Lung (tissue), 12 donors: ENCODE results near the gene NIPBL. TPM values are rescaled to one million over a fixed set of nuclear protein-coding genes. Genes with fewer than 3 reads are reported as not detected.

Experiments used
- ATAC-seq: fragments of 200-7000 bp; cut with Tn5 transposase; one replicate; pipeline ENCODE4 v1.9.1; 2020; ENCODE audit warnings: moderate number of reproducible peaks; ENCODE audit not compliant: insufficient read depth, low FRiP score
- DNase-seq, 3 donors: peaks; one replicate each; pipeline ENCODE4 v3.0.0-alpha.2; 2013 to 2017
- H3K27ac ChIP-seq, 2 donors: one replicate each; pipeline ENCODE4 v1.5.1; 2013; ENCODE audit warnings: mild to moderate bottlenecking in 2 of 2, moderate library complexity in 2 of 2, control low read depth in 1 of 2, inconsistent platforms in 1 of 2, low read depth in 1 of 2, low read length in 1 of 2
- H3K27me3 ChIP-seq, 3 donors: one replicate each; pipeline ENCODE4 v1.5.1; 2013; ENCODE audit warnings: low read length in 2 of 3; ENCODE audit not compliant: control insufficient read depth in 3 of 3, insufficient read depth in 3 of 3
- H3K36me3 ChIP-seq, 4 donors: one replicate each; pipeline ENCODE4 v1.5.1; 2013; ENCODE audit warnings: low read length in 4 of 4, mild to moderate bottlenecking in 1 of 4, moderate library complexity in 1 of 4; ENCODE audit not compliant: control insufficient read depth in 4 of 4, insufficient read depth in 4 of 4
- H3K4me1 ChIP-seq, 5 donors: one replicate each; pipeline ENCODE4 v1.5.1; 2013; ENCODE audit warnings: low read length in 5 of 5, mild to moderate bottlenecking in 2 of 5, moderate library complexity in 1 of 5; ENCODE audit not compliant: control insufficient read depth in 5 of 5, insufficient read depth in 5 of 5
- H3K4me3 ChIP-seq: one replicate; pipeline ENCODE4 v1.5.1; 2013; ENCODE audit warnings: mild to moderate bottlenecking, control low read depth, moderate library complexity
- H3K9ac ChIP-seq, 2 donors: one replicate each; pipeline ENCODE4 v1.5.1; 2013; ENCODE audit warnings: low read length in 2 of 2, control low read depth in 1 of 2; ENCODE audit not compliant: insufficient read depth in 1 of 2
- H3K9me3 ChIP-seq, 4 donors: one replicate each; pipeline ENCODE4 v1.5.1; 2013; ENCODE audit warnings: low read length in 3 of 4, mild to moderate bottlenecking in 1 of 4, moderate library complexity in 1 of 4; ENCODE audit not compliant: control insufficient read depth in 4 of 4, insufficient read depth in 3 of 4
- WGBS, 2 donors: extraction: QIAGEN DNeasy Blood & Tissue Kit; methylation state at CpG; one replicate each; pipeline ENCODE4 v1.1.7; 2013; 5-methylcytosine and 5-hydroxymethylcytosine counted together
- polyA plus RNA-seq, 2 donors: library from polyadenylated mRNA; stranded (reverse); fragments of 200-250 nt; gene quantifications; one replicate each; pipeline ENCODE4 v1.2.1, GENCODE V29; 2013
- total RNA-seq, 2 donors: library from RNA; depleted of rRNA in 1 of 2; stranded (reverse); fragments of >200 nt in 1 of 2; gene quantifications; one replicate each; pipeline ENCODE4 v1.2.1, GENCODE V29; 2014 to 2021
- TF ChIP-seq, protein P1 (sequence below): IDR thresholded peaks from 2 replicates; pipeline ENCODE4 v1.5.1; 2012; ENCODE audit warnings: mild to moderate bottlenecking; ENCODE audit errors: control extremely low read depth, extremely low read depth
- donor health status: control.
- donor health status: control.
- donor health status: Bipolar disorder and iron deficiency.
- donor health status: healthy.
- donor health status: DM: yes; HTN: yes; CAD: no.

NIPBL gene
- total and polyA plus RNA-seq, 4 donors, result 13.7 to 124 (median 32.4) TPM

- TF ChIP-seq, protein P1, sequence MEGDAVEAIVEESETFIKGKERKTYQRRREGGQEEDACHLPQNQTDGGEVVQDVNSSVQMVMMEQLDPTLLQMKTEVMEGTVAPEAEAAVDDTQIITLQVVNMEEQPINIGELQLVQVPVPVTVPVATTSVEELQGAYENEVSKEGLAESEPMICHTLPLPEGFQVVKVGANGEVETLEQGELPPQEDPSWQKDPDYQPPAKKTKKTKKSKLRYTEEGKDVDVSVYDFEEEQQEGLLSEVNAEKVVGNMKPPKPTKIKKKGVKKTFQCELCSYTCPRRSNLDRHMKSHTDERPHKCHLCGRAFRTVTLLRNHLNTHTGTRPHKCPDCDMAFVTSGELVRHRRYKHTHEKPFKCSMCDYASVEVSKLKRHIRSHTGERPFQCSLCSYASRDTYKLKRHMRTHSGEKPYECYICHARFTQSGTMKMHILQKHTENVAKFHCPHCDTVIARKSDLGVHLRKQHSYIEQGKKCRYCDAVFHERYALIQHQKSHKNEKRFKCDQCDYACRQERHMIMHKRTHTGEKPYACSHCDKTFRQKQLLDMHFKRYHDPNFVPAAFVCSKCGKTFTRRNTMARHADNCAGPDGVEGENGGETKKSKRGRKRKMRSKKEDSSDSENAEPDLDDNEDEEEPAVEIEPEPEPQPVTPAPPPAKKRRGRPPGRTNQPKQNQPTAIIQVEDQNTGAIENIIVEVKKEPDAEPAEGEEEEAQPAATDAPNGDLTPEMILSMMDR, result no peak
- Histone ChIP-seq H3K4me3 (no peak overlapping the region), H3K27me3 (no peaks in the 10 kb centered on the region), H3K9ac (no peak overlapping the region), H3K27ac (no peak overlapping the region), H3K9me3 (no peaks in the 10 kb centered on the region), H3K36me3 (peaks cover 4 to 22% (median 10%) of the 10 kb centered on the region in 4 donors), H3K4me1 (peaks cover 0 to 5% (median 0%) of the 10 kb centered on the region in 5 donors)
- DNase-seq (no peak), ATAC-seq (no peak)
- 96 to 97% methylated on average over 10 of the region's 10 CpGs for WGBS, 2 donors
Measured at GRCh38 chr5:36985387-36985786, 108.8 kb downstream of the NIPBL start.

DNA sequence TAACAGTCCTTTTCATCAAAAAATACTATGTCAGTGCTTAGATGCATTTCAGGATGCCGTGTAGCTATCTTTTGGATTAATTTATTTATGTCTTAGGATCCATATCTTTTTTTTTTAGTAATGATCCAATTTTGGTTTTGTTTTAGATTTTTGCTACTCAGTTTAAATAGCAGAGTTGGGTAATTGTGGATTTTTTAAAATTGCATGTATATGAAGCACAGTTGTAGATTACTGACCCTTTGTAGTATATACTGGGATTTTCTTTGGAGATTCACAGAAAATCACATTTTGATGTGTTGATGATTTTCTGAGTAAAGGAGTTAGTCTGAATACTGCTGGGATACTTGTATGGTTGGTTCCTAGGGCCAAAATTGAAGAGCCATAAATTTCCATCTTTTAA is 111.8 kb downstream of the NIPBL start:
- no peak for ATAC-seq
- 95 to 98% methylated on average over 1 of the region's 1 CpG for WGBS, 2 donors

DNA sequence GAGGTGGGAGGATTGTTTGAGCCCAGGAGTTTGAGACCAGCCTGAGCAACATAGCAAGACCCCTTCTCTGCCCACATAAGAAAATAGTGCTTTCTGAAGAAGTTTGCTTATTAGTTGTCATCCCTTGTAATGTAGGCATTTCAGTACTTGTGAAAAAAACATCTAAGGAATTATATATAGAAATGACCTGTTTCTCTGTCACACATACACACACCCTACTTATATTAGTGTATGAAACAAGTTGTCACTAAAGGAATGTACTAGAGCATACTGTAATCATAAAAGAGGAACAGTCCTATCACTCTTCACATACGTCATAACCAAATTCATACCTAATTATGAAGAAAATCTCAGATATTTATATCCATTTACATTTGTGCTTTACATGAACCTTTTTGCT is 122.0 kb downstream of the NIPBL start:
- Histone ChIP-seq H3K27ac (no peak overlapping the region), H3K27me3 (no peaks in the 10 kb centered on the region), H3K9me3 (no peaks in the 10 kb centered on the region), H3K4me3 (no peak overlapping the region), H3K36me3 (peaks cover 4 to 24% (median 10%) of the 10 kb centered on the region in 4 donors), H3K4me1 (no peaks in the 10 kb centered on the region), H3K9ac (no peak overlapping the region)
- no peak for DNase-seq
- ATAC-seq, result no peak
- 85 to 95% methylated on average over 1 of the region's 1 CpG for WGBS, 2 donors
- TF ChIP-seq, protein P1, result no peak

More for the DNA sequence above, 111.8 kb downstream of the NIPBL start:
- Histone ChIP-seq H3K4me3 (no peak overlapping the region), H3K27ac (no peak overlapping the region), H3K9ac (no peak overlapping the region), H3K9me3 (no peaks in the 10 kb centered on the region), H3K36me3 (peaks cover 4 to 16% (median 10%) of the 10 kb centered on the region in 4 donors), H3K27me3 (no peaks in the 10 kb centered on the region), H3K4me1 (peaks cover 0 to 2% (median 0%) of the 10 kb centered on the region in 5 donors)
- DNase-seq, result no peak
- TF ChIP-seq, protein P1, result no peak

DNA sequence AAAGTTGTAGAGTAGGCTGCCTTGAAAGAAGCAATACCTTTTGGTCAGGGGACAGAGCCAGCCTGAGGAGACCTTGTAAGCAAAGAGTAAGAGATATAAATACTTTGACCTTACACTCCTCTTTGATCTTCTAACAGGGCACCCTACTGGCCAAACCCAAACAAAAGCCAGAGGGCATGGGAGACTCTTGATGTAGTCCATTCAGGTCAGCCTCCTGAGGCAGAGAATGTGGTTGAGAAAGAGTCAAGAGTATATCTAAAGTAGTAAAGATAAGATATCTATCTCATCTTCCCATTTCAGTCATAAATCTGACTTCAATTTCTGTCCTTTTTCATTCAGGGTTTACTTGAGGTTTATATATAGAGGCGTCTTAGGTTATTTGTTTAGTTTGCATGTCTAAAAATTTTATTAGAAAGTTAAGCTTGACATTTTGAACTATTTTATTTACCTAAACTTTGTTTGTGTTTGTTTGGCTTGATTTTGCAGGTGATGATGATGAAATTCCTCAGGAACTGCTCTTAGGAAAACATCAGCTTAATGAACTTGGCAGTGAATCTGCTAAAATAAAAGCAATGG is 125.7 kb downstream of the NIPBL start:
- WGBS, 2 donors, result 81 to 92% methylated on average over 1 of the region's 1 CpG
- Histone ChIP-seq H3K27ac (no peak overlapping the region), H3K9me3 (no peaks in the 10 kb centered on the region), H3K4me3 (no peak overlapping the region), H3K27me3 (no peaks in the 10 kb centered on the region), H3K9ac (no peak overlapping the region), H3K36me3 (peaks cover 7 to 9% (median 8%) of the 10 kb centered on the region in 4 donors), H3K4me1 (no peaks in the 10 kb centered on the region)
- DNase-seq (no peak), ATAC-seq (no peak)
- TF ChIP-seq, protein P1, result no peak
